H1 (cell line): ENCODE measurements around the gene ZNF33B. TPM values are rescaled to one million over a fixed set of nuclear protein-coding genes. Genes with fewer than 3 reads are reported as not detected.

Experiments used
- CTCF ChIA-PET: fragments of 300-600 bp; sonication (Branson Sonifier 250); formaldehyde crosslinking; loops from one replicate; lab custom pipeline; 2021; ENCODE audit not compliant: partially characterized antibody; lab: Charles Lee
- POLR2A ChIA-PET: fragments of 300-600 bp; sonication (Branson Sonifier 250); formaldehyde crosslinking; loops from one replicate; lab custom pipeline; 2021; ENCODE audit warnings: inconsistent platforms; ENCODE audit not compliant: partially characterized antibody; lab: Charles Lee
- DNase-seq, 2 experiments: peaks; one replicate each; pipeline versions ENCODE4 v3.0.0 to v3.0.0-alpha.2; 2010 to 2022; ENCODE audit warnings: low spot score in 2 of 2, low read depth in 1 of 2, mixed read lengths in 1 of 2
- FAIRE-seq: peaks from 2 replicates; lab custom pipeline; 2011; peaks lifted over from hg19 to GRCh38; lab: Jason Lieb, UNC
- H2AFZ ChIP-seq: 2 replicates; pipeline ENCODE4 v1.8.1; 2012; ENCODE audit warnings: low read length, inconsistent platforms
- H2AK5ac ChIP-seq: 2 replicates; pipeline ENCODE4 v1.6.1; 2013; ENCODE audit warnings: low read depth, low read length
- H2BK120ac ChIP-seq: replicated peaks from 2 replicates; pipeline ENCODE3; 2013; ENCODE audit warnings: low read depth, low read length, inconsistent platforms
- H2BK12ac ChIP-seq: 2 replicates; pipeline ENCODE4 v1.6.1; 2013; ENCODE audit warnings: low read depth, low read length
- H2BK15ac ChIP-seq: 2 replicates; pipeline ENCODE4 v1.6.1; 2013; ENCODE audit warnings: low read length
- H2BK20ac ChIP-seq: 2 replicates; pipeline ENCODE4 v1.6.1; 2013; ENCODE audit warnings: low read length
- H2BK5ac ChIP-seq: 2 replicates; pipeline ENCODE4 v1.6.1; 2013; ENCODE audit warnings: low read depth, low read length
- H3K14ac ChIP-seq: 2 replicates; pipeline ENCODE4 v1.6.1; 2013; ENCODE audit warnings: inconsistent platforms; ENCODE audit not compliant: insufficient read length
- H3K18ac ChIP-seq: 2 replicates; pipeline ENCODE4 v1.6.1; 2013; ENCODE audit warnings: low read length; ENCODE audit errors: extremely low read depth
- H3K23ac ChIP-seq: 2 replicates; pipeline ENCODE4 v1.6.1; 2013; ENCODE audit warnings: inconsistent platforms; ENCODE audit not compliant: insufficient read length
- H3K23me2 ChIP-seq: 2 replicates; pipeline ENCODE4 v1.6.1; 2013; ENCODE audit warnings: low read depth, low read length
- H3K27ac ChIP-seq: 2 replicates; pipeline ENCODE4 v1.6.1; 2011; ENCODE audit warnings: low read depth, low read length, inconsistent platforms
- H3K27me3 ChIP-seq, 4 experiments: replicated peaks in 1 of 4; 1 replicate in 1 of 4; 2 replicates in 3 of 4; pipeline versions ENCODE4 v1.6.1 to v1.8.1; 2011 to 2013; ENCODE audit warnings: low read length in 3 of 4, mild to moderate bottlenecking in 3 of 4, inconsistent platforms in 2 of 4, mixed read lengths in 2 of 4, moderate library complexity in 1 of 4; ENCODE audit not compliant: control insufficient read depth in 3 of 4, insufficient read depth in 3 of 4; ENCODE audit errors: extremely low read depth in 1 of 4
- H3K36me3 ChIP-seq, 4 experiments: 2 replicates each; pipeline versions ENCODE4 v1.6.1 to v1.8.1; 2011 to 2013; ENCODE audit warnings: mild to moderate bottlenecking in 4 of 4, low read length in 3 of 4, moderate library complexity in 2 of 4, control low read depth in 1 of 4, inconsistent platforms in 1 of 4; ENCODE audit not compliant: insufficient read depth in 4 of 4, control insufficient read depth in 2 of 4
- H3K4ac ChIP-seq: replicated peaks from 2 replicates; pipeline ENCODE3; 2013; ENCODE audit warnings: low read length, low read depth, mixed read lengths, inconsistent platforms; ENCODE audit not compliant: insufficient read length
- H3K4me1 ChIP-seq, 4 experiments: replicated peaks in 1 of 4; 1 replicate in 1 of 4; 2 replicates in 3 of 4; pipeline versions ENCODE4 v1.6.1 to v1.8.1; 2011 to 2013; ENCODE audit warnings: low read length in 3 of 4, inconsistent platforms in 2 of 4, mixed read lengths in 1 of 4; ENCODE audit not compliant: insufficient read depth in 4 of 4, control insufficient read depth in 3 of 4
- H3K4me2 ChIP-seq, 2 experiments: 2 replicates each; pipeline versions ENCODE4 v1.6.1 to v1.8.1; 2011 to 2013; ENCODE audit warnings: low read depth in 2 of 2, low read length in 2 of 2, control low read depth in 1 of 2, inconsistent platforms in 1 of 2, mild to moderate bottlenecking in 1 of 2; ENCODE audit not compliant: insufficient read depth in 1 of 2
- H3K4me3 ChIP-seq, 4 experiments: fragments of 200-600, 300-600 bp in 1 of 4; sonication (generic), shearing (Covaris generic), sonication (Bioruptor Twin) in 1 of 4; 2 replicates each; pipeline versions ENCODE4 v1.5.1 to v1.8.1; 2011 to 2016; ENCODE audit warnings: low read length in 4 of 4, low read depth in 3 of 4, control low read depth in 2 of 4, inconsistent platforms in 2 of 4, mild to moderate bottlenecking in 2 of 4, mixed read lengths in 1 of 4, moderate library complexity in 1 of 4; ENCODE audit not compliant: insufficient read depth in 2 of 4; ENCODE audit errors: extremely low read depth in 1 of 4
- H3K56ac ChIP-seq: replicated peaks from 2 replicates; pipeline ENCODE3; 2013; ENCODE audit warnings: low read depth, mild to moderate bottlenecking, mixed read lengths, low read length, inconsistent platforms; ENCODE audit not compliant: insufficient read length
- H3K79me1 ChIP-seq: 2 replicates; pipeline ENCODE4 v1.6.1; 2013; ENCODE audit warnings: low read depth, low read length, control low read depth
- H3K79me2 ChIP-seq, 2 experiments: 2 replicates each; pipeline versions ENCODE4 v1.6.1 to v1.8.1; 2012 to 2013; ENCODE audit warnings: low read length in 2 of 2, mild to moderate bottlenecking in 2 of 2, inconsistent platforms in 1 of 2; ENCODE audit not compliant: insufficient read depth in 2 of 2, control insufficient read depth in 1 of 2
- H3K9ac ChIP-seq, 4 experiments: replicated peaks in 1 of 4; 1 replicate in 1 of 4; 2 replicates in 3 of 4; pipeline versions ENCODE4 v1.6.1 to v1.8.1; 2011 to 2013; ENCODE audit warnings: low read depth in 3 of 4, low read length in 3 of 4, control low read depth in 2 of 4, mild to moderate bottlenecking in 2 of 4, moderate library complexity in 2 of 4, inconsistent platforms in 1 of 4; ENCODE audit errors: extremely low read depth in 1 of 4
- H3K9me3 ChIP-seq, 2 experiments: 2 replicates each; pipeline versions ENCODE4 v1.6.1 to v1.8.1; 2012 to 2013; ENCODE audit warnings: mild to moderate bottlenecking in 2 of 2, moderate library complexity in 2 of 2, control low read depth in 1 of 2, inconsistent platforms in 1 of 2, low read depth in 1 of 2, low read length in 1 of 2, mixed read lengths in 1 of 2; ENCODE audit not compliant: insufficient read depth in 2 of 2
- H4K20me1 ChIP-seq, 2 experiments: replicated peaks in 1 of 2; 2 replicates each; pipeline versions ENCODE3 to v1.8.1; 2011 to 2013; ENCODE audit warnings: inconsistent platforms in 2 of 2, low read length in 2 of 2, mild to moderate bottlenecking in 1 of 2; ENCODE audit not compliant: insufficient read depth in 2 of 2, control insufficient read depth in 1 of 2
- H4K5ac ChIP-seq: 2 replicates; pipeline ENCODE4 v1.6.1; 2013; ENCODE audit warnings: low read length, low read depth, mixed read lengths, inconsistent platforms; ENCODE audit not compliant: insufficient read length
- H4K8ac ChIP-seq: 2 replicates; pipeline ENCODE4 v1.8.0; 2013; ENCODE audit warnings: mild to moderate bottlenecking, moderate library complexity, low read length, inconsistent platforms; ENCODE audit not compliant: insufficient read depth; ENCODE audit errors: extremely low read depth
- H4K91ac ChIP-seq: replicated peaks from 2 replicates; pipeline ENCODE3; 2013; ENCODE audit warnings: low read length, mixed read lengths, inconsistent platforms; ENCODE audit not compliant: insufficient read length
- GTF2F1 ChIP-seq: IDR thresholded peaks from 2 replicates; pipeline ENCODE4 v1.6.1; 2012; ENCODE audit warnings: low read depth, low read length, improper control_type of control experiment, borderline replicate concordance
- NRF1 ChIP-seq: IDR thresholded peaks from 2 replicates; pipeline ENCODE4 v1.6.1; 2011; ENCODE audit warnings: mild to moderate bottlenecking, low read depth, low read length, improper control_type of control experiment
- SUZ12 ChIP-seq: fragments of 200-600 bp; sonication (generic); IDR thresholded peaks from 2 replicates; pipeline ENCODE4 v1.6.1; 2012; ENCODE audit warnings: mild to moderate bottlenecking, inconsistent platforms, low read length, moderate library complexity, mixed read lengths
- TAF1 ChIP-seq: IDR thresholded peaks from 2 replicates; pipeline ENCODE4 v1.6.1; 2011; ENCODE audit warnings: mild to moderate bottlenecking, low read depth, low read length
- WGBS, 2 experiments: shearing (Covaris generic) in 1 of 2; methylation state at CpG; one replicate each; pipeline versions ENCODE4 v1.1.6 to v1.1.7; 2013 to 2015; ENCODE audit warnings: low lambda C conversion rate in 2 of 2, mixed read lengths in 2 of 2, inconsistent platforms in 1 of 2, low coverage in 1 of 2, missing lambda C conversion rate in 1 of 2; ENCODE audit not compliant: insufficient replicate concordance in 2 of 2, insufficient coverage in 1 of 2, insufficient read length in 1 of 2; ENCODE audit errors: extremely low coverage in 1 of 2, missing lambda C conversion rate in 1 of 2; 5-methylcytosine and 5-hydroxymethylcytosine counted together
- polyA plus RNA-seq, 7 experiments: library from polyadenylated mRNA; depleted of rRNA in 3 of 7; stranded (reverse) in 5 of 7; unstranded in 2 of 7; fragments of >200 nt in 5 of 7; fragments of 200-250 nt in 2 of 7; gene quantifications; 1 replicate in 5 of 7; 2 replicates in 1 of 7; 4 replicates in 1 of 7; pipeline versions ENCODE4 v1.2.1 to v1.2.3, GENCODE V29; 2011 to 2013; ENCODE audit warnings: missing spikeins in 2 of 7, mixed read lengths in 2 of 7
- total RNA-seq: library from RNA; stranded (reverse); fragmentation: NEBNext Ultra II Directional; extraction: Animal tissue kit (Norgen Biotek cat#: 25700); gene quantifications from 2 replicates; pipeline ENCODE4 v1.2.1, GENCODE V29; 2021

Gene ZNF33B
- total and polyA plus RNA-seq, 2 of the 8 experiments (the other 6 are each of a cell fraction or from before 2014, with no cell fraction given), result 10.7 to 33.4 TPM

- 90% methylated on average over 3 of the region's 3 CpGs; no CpG with 5 or more reads in 1 of the 2 experiments for WGBS, 2 experiments
- no peaks in the 10 kb centered on the region for H3K79me2 ChIP-seq
- no peak overlapping the region for H3K27ac ChIP-seq
- no peak overlapping the region for H3K9ac ChIP-seq
- peaks cover 2 to 6% of the 10 kb centered on the region in 2 experiments; a peak in 3 of 4 replicates for H3K9me3 ChIP-seq
- H3K4ac ChIP-seq, result no peak overlapping the region
- H3K4me3 ChIP-seq, result no peak overlapping the region
- no peak overlapping the region for H3K4me2 ChIP-seq
- FAIRE-seq (no peak), DNase-seq (no peak)
- no peak overlapping the region for H3K18ac ChIP-seq
- H2BK5ac ChIP-seq, result no peak overlapping the region
- no peak overlapping the region for H2BK20ac ChIP-seq
- H3K23me2 ChIP-seq, result peaks cover 12% of the 10 kb centered on the region; the same call in 1 of the 2 replicates
- no peak overlapping the region for H2BK120ac ChIP-seq
- TF ChIP-seq TAF1 (no peak), NRF1 (no peak), SUZ12 (no peak), GTF2F1 (no peak)
- no peaks in the 10 kb centered on the region for H3K36me3 ChIP-seq
- no peak overlapping the region for H4K5ac ChIP-seq
- no peak overlapping the region for H3K56ac ChIP-seq
- no peaks in the 10 kb centered on the region for H4K20me1 ChIP-seq
- CTCF ChIA-PET, result interaction anchor here (0.9 kb wide), 1 partner anchor 168 kb away, joined by 3 read pairs; no protein-coding TSS in a partner anchor
- peaks cover 0 to 11% (median 5%) of the 10 kb centered on the region in 4 experiments; a peak in 5 of 7 replicates for H3K4me1 ChIP-seq
- no peaks in the 10 kb centered on the region for H3K79me1 ChIP-seq
- H2AFZ ChIP-seq, result no peak overlapping the region
- H2BK15ac ChIP-seq, result no peak overlapping the region
- no peaks in the 10 kb centered on the region for H3K27me3 ChIP-seq
- no peak overlapping the region for H4K91ac ChIP-seq
- H2AK5ac ChIP-seq, result no peak overlapping the region
- H4K8ac ChIP-seq, result no peak overlapping the region
- no peak overlapping the region for H3K14ac ChIP-seq
- H2BK12ac ChIP-seq, result no peak overlapping the region
- POLR2A ChIA-PET, result no interaction called here
- H3K23ac ChIP-seq, result no peak overlapping the region
These were observed 88.5 kb downstream of the ZNF33B start for GRCh38 chr10:42549851-42550250.
